ENCODE results near the gene BTBD16.

The BTBD16 gene

GRCh38 chr10:122303271-122304053, 32.4 kb downstream of the BTBD16 start:
- Histone ChIP-seq H3K79me2 (no peaks in the 10 kb centered on the region), H3K27ac (no peak overlapping the region), H2AFZ (no peak overlapping the region), H3K4me2 (ENCODE audit: low read length) (no peak overlapping the region), H3K4me3 (ENCODE audit: low read depth, low read length) (no peak overlapping the region), H3K27me3 (ENCODE audit: control insufficient read depth, insufficient read depth, low read length) (no peaks in the 10 kb centered on the region), H3K36me3 (ENCODE audit: control insufficient read depth, insufficient read depth, low read length) (no peaks in the 10 kb centered on the region), H3K9me3 (ENCODE audit: control insufficient read depth, low read length) (no peaks in the 10 kb centered on the region), H3K9ac (no peak overlapping the region), H3K4me1 (no peaks in the 10 kb centered on the region)
- TF ChIP-seq CTCF (IDR thresholded peaks at IDR 0.05) = no peak

DNA sequence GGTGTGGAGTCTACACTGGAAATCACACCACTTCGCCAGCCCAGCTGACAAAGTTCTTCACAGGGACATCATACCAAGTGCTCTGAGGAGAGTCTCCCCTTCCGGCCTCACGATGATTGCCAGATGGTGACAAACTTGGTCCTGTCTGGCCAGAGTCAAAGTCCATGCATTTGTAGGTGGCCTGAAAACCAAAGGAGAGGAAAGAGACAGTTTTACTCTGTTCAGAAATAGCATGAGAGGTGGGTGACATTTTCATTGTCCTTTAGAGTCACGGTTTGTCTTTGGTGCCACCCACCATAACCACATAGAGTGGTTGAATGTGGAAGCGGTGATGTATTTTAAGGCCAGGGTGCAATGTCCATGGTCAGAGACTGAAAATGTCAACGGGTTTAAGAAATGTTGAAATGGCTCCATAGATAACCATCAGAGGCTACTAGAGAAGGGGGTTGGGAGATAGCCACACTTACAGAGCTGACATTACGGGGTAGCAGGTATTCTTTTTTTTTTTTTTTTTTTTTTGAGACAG, 33.0 kb downstream of the BTBD16 start:
- Histone ChIP-seq H3K36me3 (ENCODE audit: control insufficient read depth, insufficient read depth, low read length) (no peaks in the 10 kb centered on the region), H3K4me1 (no peaks in the 10 kb centered on the region), H3K27me3 (ENCODE audit: control insufficient read depth, insufficient read depth, low read length) (no peaks in the 10 kb centered on the region), H3K9me3 (ENCODE audit: control insufficient read depth, low read length) (no peaks in the 10 kb centered on the region), H3K4me3 (ENCODE audit: low read depth, low read length) (no peak overlapping the region), H3K27ac (no peak overlapping the region), H2AFZ (no peak overlapping the region), H3K4me2 (ENCODE audit: low read length) (no peak overlapping the region), H3K79me2 (no peaks in the 10 kb centered on the region), H3K9ac (no peak overlapping the region)
- no peak for TF ChIP-seq CTCF (IDR thresholded peaks at IDR 0.05)

DNA sequence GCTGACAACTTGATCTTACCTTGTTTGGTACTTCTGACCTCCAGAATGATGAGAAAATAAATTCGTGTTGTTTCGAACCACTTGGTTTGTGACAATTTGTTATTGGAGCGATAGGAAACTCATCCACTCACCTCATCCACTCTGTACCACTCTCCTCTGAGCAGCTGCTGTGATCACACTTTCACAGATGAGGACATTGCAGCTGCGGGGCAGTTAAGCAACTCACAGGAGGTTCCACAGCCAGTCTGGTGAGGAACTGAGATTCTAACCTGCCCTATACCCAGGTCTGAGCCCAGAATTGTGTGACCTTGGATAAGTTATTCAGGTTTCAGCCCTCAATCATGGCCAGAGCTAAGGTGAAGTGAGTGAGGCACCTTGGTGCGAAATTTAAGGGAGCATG, 35.2 kb downstream of the BTBD16 start:
- Histone ChIP-seq H3K4me1 (no peaks in the 10 kb centered on the region), H3K27me3 (ENCODE audit: control insufficient read depth, insufficient read depth, low read length) (no peaks in the 10 kb centered on the region), H3K36me3 (ENCODE audit: control insufficient read depth, insufficient read depth, low read length) (no peaks in the 10 kb centered on the region), H3K9me3 (ENCODE audit: control insufficient read depth, low read length) (no peaks in the 10 kb centered on the region), H2AFZ (no peak overlapping the region), H3K4me2 (ENCODE audit: low read length) (no peak overlapping the region), H3K9ac (no peak overlapping the region), H3K79me2 (no peaks in the 10 kb centered on the region), H3K27ac (no peak overlapping the region), H3K4me3 (ENCODE audit: low read depth, low read length) (no peak overlapping the region)
- TF ChIP-seq CTCF (IDR thresholded peaks at IDR 0.05) = no peak

- no peak for TF ChIP-seq CTCF (IDR thresholded peaks at IDR 0.05)
- Histone ChIP-seq H3K4me2 (ENCODE audit: low read length) (no peak overlapping the region), H3K27me3 (ENCODE audit: control insufficient read depth, insufficient read depth, low read length) (no peaks in the 10 kb centered on the region), H3K4me1 (no peaks in the 10 kb centered on the region), H3K36me3 (ENCODE audit: control insufficient read depth, insufficient read depth, low read length) (no peaks in the 10 kb centered on the region), H3K9me3 (ENCODE audit: control insufficient read depth, low read length) (no peaks in the 10 kb centered on the region), H3K4me3 (ENCODE audit: low read depth, low read length) (no peak overlapping the region), H3K27ac (no peak overlapping the region), H3K9ac (no peak overlapping the region), H2AFZ (no peak overlapping the region), H3K79me2 (no peaks in the 10 kb centered on the region)
Measured at GRCh38 chr10:122306744-122307143, 35.6 kb downstream of the BTBD16 start.

Measured in parathyroid adenoma (tissue), 2 donors.